SK-MEL-5 (cell line): ENCODE data around the gene SRGAP1. TPM values are rescaled to one million over a fixed set of nuclear protein-coding genes. Genes with fewer than 3 reads are reported as not detected.

Source experiments
- DNase-seq: peaks from one replicate; pipeline ENCODE4 v3.0.0-alpha.2; 2016; ENCODE audit warnings: low read depth, low spot score
- in situ Hi-C: cut with HindIII; loops from 2 replicates; pipeline ENCODE4 v1.10.0; 2016; ENCODE audit warnings: low sequenced_read_pairs, high pct_unique_total_duplicates, low pct_unique_long_range_greater_than_20kb
- total RNA-seq: library from RNA; depleted of rRNA; stranded (reverse); fragments of >200 nt; shearing (Covaris generic); gene quantifications from 2 replicates; pipeline ENCODE4 v1.2.3, GENCODE V29; 2014

Gene SRGAP1
- total RNA-seq, 1 experiment from 2014 or later = 20.7 TPM

DNA sequence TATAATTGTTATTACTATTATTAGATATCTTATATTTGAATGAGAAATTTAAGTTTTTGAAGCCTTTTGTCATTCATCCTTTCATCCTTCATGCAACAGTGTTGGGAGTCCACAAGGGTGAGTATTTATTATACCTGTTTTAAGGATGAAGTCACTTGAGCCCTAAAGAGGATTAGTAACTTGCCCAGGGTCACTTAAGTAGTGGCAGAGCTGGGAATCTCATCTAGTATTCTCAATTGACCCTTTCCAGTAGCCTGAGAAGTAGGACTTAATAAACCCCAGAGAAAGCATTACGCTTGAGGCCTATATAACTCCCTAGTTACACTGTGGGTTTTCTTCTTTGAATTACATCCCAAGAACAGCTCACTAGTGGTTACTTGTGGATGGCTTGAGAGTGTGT, 119.8 kb downstream of the SRGAP1 start:
- no peak for DNase-seq
- in situ Hi-C loops = no loop called here

DNA sequence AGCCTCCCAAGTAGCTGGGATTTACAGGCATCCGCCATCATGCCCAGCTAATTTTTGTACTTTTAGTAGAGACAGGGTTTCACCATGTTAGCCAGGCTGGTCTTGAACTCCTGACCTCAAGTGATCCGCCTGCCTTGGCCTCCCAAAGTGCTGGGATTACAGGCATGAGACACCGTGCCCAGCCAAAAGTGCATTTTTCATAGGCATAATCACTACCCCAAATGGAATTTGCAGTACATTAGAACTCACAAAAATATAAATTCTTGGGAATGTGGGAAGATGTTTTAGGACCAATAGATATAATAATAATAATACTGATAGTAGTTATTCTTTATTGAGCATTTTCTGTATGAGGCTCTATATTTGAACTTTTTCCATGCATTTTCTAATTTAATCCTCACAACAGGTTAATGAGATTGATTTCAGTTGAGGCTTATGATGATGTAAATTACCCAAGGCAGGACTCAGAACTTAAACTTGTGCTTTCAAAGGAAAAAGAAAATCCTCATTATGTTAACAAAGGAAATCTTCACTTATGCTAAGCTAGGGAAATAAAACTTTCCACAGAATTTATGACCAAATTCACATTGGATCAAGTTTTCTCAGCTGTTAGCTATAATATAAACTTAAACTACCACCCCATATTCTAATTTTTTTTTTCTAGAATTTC, 121.6 kb downstream of the SRGAP1 start:
- in situ Hi-C loops = no loop called here
- no peak for DNase-seq

DNA sequence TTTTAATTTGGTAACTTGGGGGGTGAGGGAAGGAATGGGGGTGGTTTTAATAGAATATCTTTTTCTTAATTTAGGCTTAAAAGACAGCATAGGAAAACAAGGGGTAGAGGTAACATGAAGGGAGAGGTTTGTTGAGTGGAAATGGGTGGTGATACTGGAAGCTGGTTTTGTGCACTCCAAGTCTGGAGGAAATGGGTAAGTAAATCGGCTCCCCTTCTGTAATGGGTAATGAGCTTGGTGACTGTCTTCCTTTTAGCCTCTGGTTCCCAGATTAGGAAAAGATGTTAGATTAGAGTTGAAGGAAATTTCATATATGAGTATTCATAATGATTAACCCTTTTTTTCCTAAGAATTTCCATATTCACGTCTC, 122.1 kb downstream of the SRGAP1 start:
- in situ Hi-C loops = no loop called here

DNA sequence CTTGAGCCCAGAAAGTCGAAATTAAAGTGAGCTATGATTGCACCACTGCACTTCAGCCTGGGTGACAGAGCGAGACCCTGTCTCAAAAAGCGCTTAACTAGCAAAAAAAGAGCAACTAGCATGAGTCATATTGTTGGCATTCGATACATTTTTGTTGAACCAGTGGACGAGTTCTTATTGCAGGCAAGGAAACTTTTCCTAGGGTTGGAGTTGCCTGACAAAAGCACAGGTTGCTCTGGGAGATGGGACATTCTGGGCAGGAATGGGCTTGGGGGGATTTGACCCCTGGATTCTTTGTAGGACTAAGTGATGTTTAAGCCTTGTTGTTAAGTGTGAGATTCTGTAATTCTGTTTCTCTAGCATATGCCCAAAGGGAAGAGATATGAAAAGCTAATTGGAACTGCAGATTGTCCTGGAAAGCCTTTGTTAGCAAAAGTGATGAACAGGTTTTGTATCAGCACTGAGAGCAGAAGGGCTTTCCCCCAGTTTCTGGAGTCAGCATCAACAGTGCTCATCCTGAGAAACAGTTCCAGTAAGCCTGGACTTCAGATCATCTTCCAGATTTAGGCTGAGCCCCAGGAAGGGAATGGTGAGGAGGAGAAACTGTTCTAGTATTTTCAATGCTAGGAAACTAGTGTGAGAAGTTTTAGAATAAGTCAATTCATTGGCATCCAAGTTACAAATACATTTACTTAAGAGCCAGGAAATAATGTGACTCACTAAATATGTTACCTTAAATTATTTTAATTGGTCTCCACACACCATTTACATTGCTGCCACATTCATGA, 123.1 kb downstream of the SRGAP1 start:
- no peak for DNase-seq
- in situ Hi-C loops = no loop called here

More for the DNA sequence above, 122.1 kb downstream of the SRGAP1 start:
- DNase-seq = no peak

DNA sequence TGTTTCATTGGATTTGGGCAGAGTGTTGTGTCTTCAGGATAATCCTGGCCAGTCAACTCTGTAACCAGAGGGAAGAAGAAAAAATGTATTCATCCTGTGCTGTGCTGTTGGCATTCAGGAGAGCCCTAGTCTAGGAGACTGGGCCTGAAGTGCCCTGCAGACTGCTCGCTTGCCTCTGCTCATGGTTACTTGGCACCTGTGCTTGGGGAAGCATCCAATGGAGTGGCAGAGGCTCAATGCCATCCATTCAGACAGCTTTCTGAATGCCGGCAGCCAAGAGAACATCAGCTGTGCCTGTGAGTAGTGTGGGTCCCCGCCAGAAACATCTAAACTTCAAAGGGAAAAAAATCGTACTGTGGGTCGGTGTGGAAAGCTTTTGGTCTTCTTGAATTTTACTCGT, 124.2 kb downstream of the SRGAP1 start:
- in situ Hi-C loops = no loop called here
- DNase-seq = no peak

DNA sequence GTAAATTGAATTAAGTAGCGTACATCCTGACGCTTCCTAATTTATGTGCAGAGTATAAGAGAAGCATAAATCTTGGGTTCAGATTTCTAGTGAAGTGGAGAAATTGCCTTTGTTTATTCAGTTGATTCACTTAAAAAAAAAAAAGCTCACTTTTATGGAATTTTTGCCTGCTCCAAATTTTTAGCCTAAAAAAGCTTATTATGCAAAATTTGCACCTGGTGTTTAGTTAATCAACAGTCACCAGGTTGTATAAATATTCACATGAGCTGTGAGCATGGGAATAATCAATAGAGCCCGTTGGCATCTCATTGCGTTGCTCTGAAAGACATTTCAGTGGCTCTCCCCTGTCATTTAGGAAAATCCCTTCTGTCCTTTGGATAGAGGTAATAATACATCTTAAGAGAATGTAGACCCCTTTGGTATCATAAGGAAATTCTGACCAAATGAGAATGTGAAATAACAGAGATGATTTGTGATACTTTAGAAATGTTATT, 132.4 kb downstream of the SRGAP1 start:
- in situ Hi-C loops = no loop called here
- DNase-seq = no peak

DNA sequence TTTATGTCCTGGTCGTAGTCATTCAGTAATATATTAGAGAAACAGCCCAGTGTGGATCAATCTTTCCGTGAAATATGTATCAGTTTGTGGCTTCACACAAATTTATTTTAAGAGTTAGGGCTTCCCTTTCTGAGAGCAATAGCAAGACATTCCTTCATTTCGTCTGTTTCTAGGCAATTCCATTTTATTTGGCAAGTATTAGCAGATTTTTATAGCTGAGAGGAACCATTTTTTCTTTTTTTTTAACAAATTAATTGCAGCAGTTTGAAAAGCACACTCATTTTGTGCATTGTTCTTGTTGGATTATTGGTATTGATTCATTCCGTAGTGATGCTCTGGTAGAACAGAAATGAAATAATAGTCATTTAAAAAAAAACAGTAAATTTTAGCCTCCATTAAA, 132.9 kb downstream of the SRGAP1 start:
- in situ Hi-C loops = no loop called here
- no peak for DNase-seq

DNA sequence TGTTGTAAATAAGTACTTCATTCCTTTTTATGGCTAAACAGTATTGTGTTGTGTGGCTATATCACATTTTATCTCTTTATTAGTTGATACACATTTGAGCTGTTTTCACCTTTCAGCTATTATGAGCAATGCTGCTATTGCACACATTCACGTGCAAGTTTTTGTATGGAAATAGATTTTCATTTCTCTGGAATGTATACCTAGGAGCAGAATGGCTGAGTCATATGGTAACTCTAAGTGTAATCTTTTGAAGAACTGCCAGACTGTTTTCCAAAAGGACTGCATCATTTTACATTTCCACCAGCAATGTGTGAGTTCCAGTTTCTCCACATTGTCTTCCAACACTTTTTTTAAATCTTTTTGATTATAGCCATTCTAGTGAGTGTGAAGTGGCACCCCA, 134.0 kb downstream of the SRGAP1 start:
- DNase-seq = no peak
- in situ Hi-C loops = no loop called here

DNA sequence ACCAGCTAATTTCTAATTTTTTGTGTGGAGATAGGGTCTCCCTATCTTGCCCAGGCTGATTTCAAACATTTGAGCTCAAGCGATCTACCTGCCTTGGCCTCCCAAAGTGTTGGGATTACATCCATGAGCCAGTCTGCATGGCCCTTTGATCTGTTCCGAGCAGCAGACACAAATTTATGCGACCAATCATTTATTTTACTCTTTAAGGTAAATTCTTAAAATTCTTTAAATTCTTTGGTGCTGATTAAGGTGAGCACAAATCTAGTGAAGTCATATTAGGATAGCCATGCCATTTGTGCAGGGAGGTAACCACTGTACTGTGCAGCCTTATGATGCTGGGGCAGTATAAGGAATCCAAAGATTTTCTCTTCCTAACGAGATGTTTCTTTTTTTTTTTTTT, 135.7 kb downstream of the SRGAP1 start:
- in situ Hi-C loops = no loop called here

DNA sequence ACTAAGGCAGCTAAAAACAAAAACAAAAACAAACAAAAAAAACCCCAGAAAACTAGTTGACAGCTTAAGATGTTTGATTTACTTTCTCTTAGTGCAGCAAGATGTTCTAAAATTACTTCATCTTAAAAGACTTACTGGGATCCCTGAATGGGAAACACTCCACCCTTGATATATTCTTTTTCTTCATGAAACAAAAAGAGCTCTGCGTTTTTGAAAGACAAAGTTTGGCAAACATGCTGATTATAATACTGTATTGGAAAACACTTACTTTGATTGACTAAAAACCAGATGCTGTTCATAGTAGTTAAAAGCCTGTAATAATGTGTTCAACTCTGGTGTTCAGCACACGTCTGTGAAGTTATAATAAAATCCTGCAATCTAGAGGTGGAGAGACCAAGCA, 136.8 kb downstream of the SRGAP1 start:
- no peak for DNase-seq
- in situ Hi-C loops = no loop called here

More for the DNA sequence above, 135.7 kb downstream of the SRGAP1 start:
- DNase-seq = no peak

DNA sequence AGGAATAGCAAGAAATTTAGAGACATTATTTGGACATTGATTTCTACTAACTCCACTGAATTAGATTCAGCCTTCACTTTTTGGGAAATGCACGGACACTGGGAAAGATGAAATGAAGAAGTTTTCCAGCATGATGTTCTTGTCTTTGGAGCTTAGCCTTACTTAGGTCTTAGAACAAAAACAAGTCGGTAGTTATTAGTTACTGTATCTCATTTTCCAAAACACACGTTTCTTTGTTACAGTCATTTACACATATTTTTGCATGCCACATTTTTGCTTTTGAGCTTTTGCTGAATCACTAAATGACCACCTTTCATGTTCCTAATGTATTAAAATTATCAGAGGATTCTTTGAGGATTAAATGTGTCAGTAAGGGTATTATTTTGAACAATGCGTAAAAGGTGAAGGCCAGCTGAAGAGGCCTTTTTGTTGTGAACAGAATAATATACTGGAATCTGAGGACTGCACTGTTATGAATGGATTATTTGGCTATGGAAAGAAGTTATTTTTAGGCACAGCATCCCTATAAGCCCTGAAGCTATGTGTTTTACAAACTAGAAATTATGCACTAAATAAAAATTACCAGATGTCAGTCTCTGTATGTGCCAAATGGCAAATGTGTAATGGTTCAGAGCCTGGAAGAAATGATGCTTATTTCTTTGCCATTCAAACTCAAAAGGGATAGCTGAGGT, 138.2 kb downstream of the SRGAP1 start:
- DNase-seq = no peak
- in situ Hi-C loops = no loop called here

DNA sequence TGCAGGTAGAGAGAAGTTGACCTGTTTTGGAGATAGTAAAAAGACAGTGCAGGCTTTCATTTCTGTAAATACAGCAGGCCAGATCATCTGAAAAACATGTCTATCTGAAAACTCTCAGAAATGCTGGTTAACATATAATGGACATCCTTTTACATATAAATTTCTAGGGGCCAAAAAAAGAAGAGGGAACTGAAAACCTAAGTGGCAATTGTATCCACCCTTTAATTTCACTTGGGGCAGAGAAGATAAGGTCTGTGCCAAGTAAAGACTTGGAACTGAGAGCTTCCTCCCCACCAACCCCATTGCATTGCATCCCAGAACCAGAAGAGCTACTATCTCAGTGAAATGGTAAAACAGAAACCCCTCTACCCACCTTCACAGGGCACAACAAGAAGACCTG, 141.0 kb downstream of the SRGAP1 start:
- in situ Hi-C loops = no loop called here
- no peak for DNase-seq

DNA sequence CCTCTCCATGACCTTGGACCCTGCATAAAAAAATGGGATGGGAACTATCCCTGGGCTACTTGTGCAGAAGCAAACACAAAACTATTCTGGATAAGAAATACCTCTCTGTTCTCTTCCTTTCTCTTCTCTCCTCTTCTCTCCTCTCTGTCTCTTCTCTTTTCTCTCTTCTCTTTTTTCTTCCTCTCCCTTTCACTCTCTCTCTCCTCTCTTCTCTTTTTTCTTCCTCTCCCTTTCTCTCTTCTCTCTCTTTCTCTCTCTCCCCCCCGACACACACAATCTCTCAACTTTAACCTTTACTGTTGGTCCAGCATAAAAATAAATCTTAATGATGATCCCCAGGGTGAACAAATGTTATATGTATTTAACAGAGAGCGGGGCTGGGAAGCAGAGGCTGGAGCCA, 141.4 kb downstream of the SRGAP1 start:
- DNase-seq = no peak
- in situ Hi-C loops = no loop called here

DNA sequence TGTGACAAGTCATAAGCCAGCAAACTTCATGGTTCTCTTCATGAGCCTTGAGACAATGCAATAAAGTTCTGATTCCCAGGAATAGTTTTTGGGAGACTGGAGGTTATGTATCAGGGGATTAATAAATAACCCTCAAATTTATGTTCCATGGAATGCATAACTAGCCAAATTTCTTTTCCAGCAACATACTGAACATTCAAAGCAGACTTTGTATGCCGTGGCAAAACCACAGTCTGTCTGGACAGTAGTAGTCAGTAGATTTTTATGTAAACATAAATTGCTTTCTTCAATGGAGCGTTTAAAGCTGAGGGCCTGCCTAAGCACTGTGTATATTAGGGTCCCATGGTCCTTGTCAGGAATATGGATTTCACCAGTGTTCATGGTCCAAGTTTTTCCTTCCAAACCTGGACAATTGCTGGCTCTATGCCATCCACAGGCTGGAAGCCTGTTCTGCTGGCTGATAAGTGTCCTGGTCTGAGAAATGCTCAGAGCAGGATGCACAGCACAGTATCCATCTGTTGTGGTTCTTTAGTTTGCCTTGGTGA, 144.9 kb downstream of the SRGAP1 start:
- in situ Hi-C loops = no loop called here
- peak; percentile 60 for DNase-seq

DNA sequence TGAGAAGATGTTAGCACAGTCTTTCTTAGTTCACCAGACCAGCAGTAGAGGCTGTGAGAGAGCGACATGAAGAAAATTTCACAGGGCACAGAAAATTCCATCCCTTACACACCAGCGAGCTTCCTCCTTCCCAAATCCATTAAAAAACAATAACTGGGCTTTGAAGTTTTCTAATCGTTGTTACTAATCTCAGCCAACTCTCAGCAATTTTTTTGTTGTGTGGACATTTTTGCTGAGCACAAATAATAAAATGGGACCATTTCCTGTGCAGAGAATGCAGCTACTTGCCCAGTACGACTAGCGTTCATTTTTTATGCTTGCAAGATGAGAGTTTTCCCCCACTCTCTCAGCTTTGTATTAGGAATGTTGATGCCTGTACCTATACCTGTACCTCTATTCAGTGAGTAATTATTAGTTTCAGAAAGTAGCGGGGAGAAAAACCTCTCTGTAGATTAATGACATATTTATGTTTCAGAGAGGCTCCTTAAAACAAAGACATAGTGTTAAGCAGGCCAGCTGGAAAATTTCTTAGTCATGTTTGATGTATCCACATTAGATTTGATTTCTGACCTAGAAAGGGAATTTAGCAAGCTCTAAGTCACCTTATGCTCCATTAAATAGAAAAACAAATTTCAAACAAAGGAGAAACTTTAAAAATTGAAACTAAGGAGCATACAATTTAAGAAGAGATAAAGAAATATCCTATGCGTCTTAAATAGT, 146.5 kb downstream of the SRGAP1 start:
- DNase-seq = peak; percentile 44
- in situ Hi-C loops = no loop called here

DNA sequence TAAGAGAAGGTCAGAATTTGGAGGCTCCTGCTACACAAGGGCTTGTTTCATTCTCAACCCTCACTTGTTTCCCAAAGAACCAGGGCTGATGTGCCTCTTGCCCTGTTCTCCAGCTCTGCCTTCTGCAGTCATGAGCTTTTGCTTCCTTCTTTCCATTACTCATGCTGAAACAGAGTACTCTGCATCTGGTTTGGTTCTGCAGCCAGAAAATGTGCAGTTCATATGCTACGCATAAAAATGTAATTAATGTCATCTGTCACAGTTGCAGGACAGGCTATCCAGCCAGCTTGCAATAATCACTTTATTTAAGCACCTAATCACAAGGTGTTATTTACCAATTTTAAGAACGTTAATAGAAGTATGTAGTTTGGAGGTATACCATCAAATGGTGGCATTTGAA, 150.2 kb downstream of the SRGAP1 start:
- peak; percentile 75 for DNase-seq
- in situ Hi-C loops = no loop called here

DNA sequence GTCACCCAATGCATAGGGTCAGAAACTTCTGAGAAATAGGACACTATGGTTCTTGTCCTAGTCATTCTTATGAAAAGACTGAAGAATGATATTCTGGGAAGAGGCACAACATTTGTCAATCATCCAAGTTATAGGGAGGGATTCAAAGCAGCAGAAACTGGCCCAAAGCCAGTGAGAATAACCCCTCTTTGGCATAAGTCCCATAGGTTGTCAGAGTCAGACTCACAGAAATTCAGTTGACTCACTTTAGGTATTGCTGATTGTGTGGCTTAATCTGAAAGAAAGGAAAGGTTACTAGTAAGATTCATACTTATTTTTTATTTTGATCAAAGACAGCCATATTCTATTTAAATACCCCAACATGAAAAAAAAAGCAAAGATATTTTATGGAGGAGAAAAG, 151.0 kb downstream of the SRGAP1 start:
- no peak for DNase-seq
- in situ Hi-C loops = no loop called here

DNA sequence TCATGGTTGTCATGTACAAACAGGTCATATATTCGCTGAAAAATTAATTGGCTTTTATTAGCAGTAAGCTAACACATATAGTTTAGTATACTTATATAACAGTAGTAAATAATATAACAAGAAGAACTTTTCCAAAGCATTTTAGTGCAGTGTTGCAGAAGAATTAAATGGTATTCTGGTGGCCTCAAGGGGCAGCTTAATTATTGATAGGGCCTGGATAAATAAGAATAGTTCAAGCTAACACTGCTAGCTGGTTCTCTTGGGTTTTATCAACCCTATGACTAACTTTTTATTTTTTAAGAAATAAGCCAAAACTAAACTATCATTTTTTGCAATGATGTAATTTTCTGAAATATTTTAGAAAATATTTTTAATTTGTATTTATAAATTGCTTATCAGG, 152.1 kb downstream of the SRGAP1 start:
- in situ Hi-C loops = no loop called here
- no peak for DNase-seq
